Stimulated activated CD8-positive, alpha-beta memory T cell treated with anti-CD3 and anti-CD28 coated beads, Interleukin-4, amount 100 ng/mL, for 1 hour (primary cell): ENCODE measurements around the gene CGAS.
"Not testable (repeated sequence)": the region's sequence is repeated elsewhere in the genome, so short reads cannot be mapped to it uniquely, and the experiment has no call there.

Experiments used
- DNase-seq, 2 donors: peaks; one replicate each; pipeline ENCODE4 v3.0.0-alpha.2; 2020; ENCODE audit warnings: low read depth in 2 of 2, low spot score in 1 of 2

Gene CGAS

DNA sequence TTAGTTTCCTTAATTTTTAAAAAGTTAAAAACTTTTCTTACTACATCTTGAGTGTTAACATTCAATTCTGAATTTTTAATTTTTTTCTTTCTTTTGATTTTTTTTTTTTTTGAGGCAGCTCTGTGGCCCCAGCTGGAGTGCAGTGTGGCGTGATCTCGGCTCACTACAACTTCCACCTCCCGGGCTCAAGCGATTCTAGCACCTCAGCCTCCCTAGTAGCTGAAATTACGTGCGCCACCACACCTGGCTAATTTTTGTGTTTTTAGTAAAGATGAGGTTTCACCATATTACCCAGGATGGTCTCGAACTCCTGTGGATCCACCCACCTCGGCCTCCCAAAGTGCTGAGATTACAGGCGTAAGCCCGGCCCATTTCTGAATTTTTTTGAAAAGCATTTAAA is 56.2 kb downstream of the CGAS start:
- DNase-seq, result no peak

DNA sequence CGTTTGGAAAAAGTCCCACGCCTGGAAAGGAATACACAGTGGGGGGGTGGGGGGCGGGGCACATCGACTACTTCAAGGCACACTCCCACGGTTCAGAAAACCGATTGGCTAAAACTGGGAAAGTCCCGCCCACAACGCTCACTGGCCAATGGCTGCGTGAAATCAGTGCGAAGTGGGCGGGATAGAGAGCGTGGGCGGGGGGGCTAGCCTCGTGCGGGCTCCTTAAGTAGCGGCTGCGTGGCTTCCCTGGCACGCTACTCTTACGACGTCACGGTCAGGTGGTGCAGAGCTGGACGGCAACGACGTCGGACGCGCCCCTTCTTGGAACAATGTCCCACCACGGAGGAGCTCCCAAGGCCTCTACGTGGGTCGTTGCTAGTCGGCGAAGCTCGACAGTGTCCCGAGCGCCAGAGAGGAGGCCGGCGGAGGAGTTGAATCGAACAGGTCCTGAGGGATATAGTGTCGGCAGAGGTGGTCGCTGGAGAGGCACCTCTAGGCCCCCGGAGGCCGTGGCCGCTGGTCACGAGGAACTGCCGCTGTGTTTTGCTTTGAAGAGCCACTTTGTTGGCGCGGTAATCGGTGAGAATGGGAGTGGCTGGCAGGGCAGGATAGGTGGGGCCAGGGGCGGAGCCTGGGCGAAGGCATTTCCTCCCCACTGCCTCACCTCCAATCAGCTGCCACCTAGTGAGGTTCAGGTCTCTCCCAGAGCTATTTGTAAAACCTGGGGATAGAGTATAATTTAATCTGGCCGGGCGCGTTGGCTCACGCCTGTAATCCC is 57.3 kb downstream of the CGAS start, which contains the start of gene DDX43:
Gene DDX43 (plus strand): TSS at position 252 of the 778 bp plus-strand sequence. CDS start 78 bp downstream, at position 330.
- peak in 1 of 2 donors; percentile 10 for DNase-seq

DNA sequence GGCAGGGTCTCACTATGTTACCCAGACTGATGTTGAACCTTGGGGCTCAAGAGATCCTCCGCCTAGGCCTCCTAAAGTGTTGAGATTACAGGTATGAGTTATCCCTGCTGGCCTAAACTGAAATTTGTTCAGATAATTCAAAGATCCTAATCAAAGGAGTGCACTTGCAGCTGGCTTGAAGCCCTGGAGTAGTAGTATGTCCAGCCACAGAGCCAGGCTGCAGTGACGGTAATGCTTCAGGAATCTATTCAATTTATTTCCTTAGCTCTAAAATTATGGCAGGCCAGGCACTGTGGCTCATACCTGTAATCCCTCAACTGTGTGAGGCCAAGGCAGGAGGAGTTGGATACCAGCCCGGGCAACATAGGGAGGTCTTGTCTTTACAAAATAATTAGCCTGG is 58.8 kb downstream of the CGAS start:
- DNase-seq, result no peak

DNA sequence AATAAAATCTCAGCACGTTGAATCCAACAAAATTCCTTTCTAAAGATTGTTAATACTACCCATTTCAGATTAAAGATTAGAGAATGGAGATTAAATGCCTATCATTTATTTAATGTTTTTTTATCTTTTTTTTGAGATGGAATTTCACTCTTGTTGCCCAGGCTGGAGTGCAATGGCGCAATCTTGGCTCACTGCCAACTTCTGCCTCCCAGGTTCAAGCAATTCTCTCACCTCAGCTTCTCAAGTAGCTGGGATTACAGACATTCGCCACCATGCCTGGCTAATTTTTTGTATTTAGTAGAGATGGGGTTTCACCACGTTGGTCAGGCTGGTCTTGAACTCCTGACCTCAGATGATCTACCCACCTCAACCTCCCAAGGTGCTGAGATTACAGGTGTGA is 59.9 kb downstream of the CGAS start:
- DNase-seq, result not testable (repeated sequence)

DNA sequence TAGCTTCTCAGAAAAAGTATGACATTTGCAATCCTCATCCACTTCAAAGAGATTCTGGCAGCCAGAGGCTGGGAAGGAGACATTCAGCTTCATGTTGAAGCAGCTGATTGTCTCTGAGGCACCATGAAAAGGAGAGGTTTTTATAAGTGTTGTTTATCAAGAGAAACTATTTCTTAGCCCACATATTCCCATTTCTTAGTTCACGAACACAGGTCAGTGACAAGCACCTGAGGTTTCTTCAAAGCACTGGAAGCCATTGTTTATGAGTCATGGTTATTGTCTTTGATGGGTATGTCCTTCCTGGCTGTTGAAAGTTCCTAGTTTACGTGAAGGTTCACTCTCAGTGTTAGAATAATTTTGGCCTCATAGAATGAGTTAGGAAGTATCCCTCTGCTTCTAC is 60.4 kb downstream of the CGAS start:
- no peak for DNase-seq

DNA sequence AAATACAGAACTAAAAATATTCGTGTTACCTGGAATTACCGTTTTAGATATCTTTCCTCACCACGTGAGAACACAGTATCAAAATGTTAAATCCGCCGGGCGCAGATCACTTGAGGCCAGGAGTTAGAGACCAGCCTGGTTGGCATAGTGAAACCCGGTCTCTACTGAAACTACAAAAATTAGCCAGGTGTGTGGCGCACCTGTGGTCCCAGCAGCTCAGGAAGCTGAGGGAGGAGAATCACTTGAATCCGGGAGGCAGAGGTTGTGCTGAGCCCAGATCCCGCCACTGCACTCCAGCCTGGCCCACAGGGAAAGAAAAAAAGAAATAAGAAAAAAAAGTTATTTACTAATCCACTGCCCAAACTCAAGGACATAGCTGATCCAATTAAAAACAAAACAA is 62.2 kb downstream of the CGAS start:
- DNase-seq, result no peak

DNA sequence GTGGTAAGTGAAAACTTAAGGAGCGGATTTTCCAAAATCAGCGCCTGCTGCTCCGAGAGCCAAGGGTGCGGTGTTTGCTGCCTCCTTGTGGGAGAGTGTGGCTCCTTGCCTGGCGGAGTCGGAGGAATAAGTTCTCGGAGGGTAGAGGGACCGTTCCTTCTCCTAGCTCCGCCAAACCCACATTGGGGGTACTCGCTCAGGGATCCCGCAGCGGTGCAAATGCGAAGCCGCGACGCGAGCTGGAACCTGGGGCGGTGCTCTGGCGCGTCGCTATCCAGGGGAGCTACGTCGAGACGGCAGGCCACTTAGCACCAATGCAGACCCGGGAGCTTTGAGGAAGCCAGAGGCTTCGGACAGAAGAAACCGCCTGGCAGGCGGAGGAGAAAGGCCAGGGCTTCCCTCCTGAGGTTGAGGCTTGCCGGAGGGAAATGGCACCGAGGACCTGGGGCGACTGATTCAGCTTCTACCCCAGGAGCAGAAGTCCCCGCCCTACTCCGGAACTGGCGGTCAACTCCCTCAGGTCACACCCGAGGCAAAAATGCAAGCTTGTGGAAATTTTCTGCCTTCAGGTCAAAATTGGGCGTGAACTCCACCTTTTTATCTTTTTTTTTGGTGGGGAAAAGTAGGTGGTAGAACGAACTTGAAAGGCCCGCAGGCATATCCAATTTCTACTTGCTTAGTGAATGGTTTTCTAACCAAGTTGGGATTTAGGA is 63.1 kb downstream of the CGAS start:
- DNase-seq, result peak; percentile 18 to 38

DNA sequence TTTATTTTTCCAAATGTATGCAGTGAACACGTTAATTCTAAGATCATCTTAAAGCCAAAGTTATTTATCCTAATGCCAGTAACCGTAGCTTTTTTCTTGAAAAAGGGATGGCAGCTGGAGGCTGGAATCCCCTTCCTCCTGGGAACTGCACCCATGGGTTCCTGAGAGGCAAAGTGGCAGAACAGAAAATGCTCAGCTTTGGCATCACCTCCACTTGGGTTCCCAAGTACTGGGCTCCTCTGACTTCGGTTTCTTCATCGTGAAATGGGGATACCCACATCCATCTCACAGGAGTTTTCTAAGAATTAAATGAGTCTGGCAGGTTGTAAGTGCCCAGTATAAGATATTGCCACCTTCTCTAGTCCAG is 63.7 kb downstream of the CGAS start:
- DNase-seq, result no peak

DNA sequence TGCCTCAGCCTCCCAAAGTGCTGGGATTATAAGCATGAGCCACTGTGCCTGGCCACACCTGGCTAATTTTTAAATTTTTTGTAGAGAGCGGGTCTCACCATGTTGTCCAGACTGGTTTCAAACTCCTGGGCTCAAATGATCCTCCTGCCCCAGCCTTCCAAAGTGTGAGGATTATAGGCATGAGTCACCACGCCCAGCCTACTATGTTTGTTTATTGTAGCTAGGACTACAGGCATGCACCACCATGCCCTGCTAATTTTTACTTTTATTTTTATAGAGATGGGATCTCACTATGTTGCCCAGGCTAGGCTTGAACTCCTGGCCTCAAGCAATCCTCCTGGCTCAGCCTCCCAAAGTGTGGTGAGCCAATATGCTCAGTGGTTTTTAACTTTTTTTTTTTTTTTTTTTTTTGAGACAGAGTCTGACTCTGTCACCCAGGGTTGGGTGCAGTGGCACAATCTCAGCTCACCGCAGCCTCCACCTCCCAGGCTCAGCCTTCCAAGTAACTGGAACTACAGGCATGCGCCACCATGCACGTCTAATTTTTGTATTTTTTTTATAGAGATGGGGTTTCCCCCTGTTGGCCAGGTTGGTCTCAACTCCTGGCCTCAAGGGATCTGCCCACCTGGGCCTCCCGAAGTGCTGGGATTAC is 69.5 kb downstream of the CGAS start:
- no peak for DNase-seq

DNA sequence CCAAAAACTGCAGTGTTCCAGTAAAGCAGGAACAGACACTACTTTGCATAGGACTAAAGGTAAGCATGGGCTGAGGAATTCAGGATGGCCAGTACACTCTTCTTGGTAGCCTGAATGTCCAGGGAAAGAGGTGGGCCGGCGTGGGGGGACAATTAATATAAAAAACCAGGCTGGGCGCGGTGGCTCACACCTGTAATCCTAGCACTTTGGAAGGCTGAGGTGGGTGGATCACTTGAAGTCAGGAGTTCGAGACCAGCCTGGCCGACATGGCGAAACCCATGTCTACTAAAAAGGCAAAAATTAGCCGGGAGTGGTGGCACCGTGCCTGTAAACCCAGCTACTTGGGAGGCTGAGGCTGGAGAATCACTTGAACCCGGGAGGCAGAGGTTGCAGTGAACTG is 70.6 kb downstream of the CGAS start:
- not testable (repeated sequence) for DNase-seq

DNA sequence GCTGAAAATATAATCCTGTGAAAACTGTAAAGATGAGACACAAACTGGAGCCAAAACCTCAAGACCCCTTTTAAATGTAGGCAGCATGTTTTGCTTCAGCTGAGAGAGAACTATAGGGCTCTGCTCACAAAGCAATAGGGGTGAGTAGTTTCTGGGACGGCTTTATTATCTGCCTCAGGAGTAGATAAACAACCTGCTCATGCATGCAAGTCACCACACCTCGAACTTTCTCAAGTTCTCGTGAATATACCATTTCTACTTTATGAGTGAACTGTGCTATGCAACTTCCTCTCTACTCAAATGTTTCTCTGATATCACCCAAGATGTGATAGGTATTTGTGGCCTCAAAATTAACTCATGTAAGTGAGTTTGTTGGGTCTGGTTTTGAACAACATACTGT is 74.9 kb downstream of the CGAS start:
- no peak for DNase-seq

DNA sequence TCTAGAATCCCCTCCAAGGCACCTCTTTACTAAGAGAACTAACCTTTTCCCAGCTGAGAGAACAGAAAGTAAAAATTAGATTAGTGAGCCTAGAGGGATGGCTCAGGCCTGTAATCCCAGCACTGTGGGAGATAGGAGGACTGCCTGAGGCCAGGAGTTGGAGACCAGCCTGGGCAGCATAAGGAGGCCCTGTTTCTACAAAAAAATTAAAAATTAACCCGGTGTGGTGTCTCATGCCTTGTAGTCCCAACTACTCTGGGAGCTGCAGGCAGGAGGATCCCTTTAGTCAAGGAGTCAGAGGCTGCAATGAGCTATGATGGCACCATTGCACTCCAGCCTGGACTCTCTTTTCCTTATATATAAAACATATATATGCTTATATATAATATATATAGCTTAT is 76.9 kb downstream of the CGAS start:
- DNase-seq, result no peak
